HepG2 (cell line): Measurements from ENCODE around the gene UFL1. TPM values are rescaled to one million over a fixed set of nuclear protein-coding genes. Genes with fewer than 3 reads are reported as not detected.

Experiments used
- BCL3 ChIP-seq: sonication (generic); formaldehyde crosslinking; IDR thresholded peaks from 2 replicates; pipeline ENCODE4 v1.5.1; 2020; ENCODE audit warnings: mild to moderate bottlenecking, missing genetic modification reagents, moderate library complexity
- DR1 ChIP-seq: sonication (generic); formaldehyde crosslinking; IDR thresholded peaks from 2 replicates; pipeline ENCODE4 v1.8.0; 2021; ENCODE audit warnings: mild to moderate bottlenecking, missing genetic modification reagents, inconsistent platforms
- DRAP1 ChIP-seq: IDR thresholded peaks from 2 replicates; pipeline ENCODE4 v1.6.1; 2016; ENCODE audit warnings: missing genetic modification reagents, missing compliant biosample characterization
- GATA4 ChIP-seq: sonication (generic); IDR thresholded peaks from 2 replicates; pipeline ENCODE4 v1.6.1; 2016; ENCODE audit warnings: antibody characterized with exemption, low read depth, borderline replicate concordance
- GFI1 ChIP-seq: sonication (generic); formaldehyde crosslinking; IDR thresholded peaks from 2 replicates; pipeline ENCODE4 v1.5.0; 2020; ENCODE audit warnings: missing genetic modification reagents, mild to moderate bottlenecking, borderline replicate concordance
- GTF2F1 ChIP-seq: fragments of 150-350 bp; IDR thresholded peaks from 2 replicates; pipeline ENCODE4 v1.6.1; 2014; ENCODE audit warnings: low read length
- HCFC1 ChIP-seq: fragments of 150-350 bp; IDR thresholded peaks from 2 replicates; pipeline ENCODE4 v1.6.1; 2014; ENCODE audit warnings: low read depth, low read length
- HOXD1 ChIP-seq: sonication (generic); formaldehyde crosslinking; IDR thresholded peaks from 2 replicates; pipeline ENCODE4 v1.5.0; 2020; ENCODE audit warnings: missing genetic modification reagents
- KAT8 ChIP-seq: IDR thresholded peaks from 2 replicates; pipeline ENCODE4 v1.6.1; 2016; ENCODE audit warnings: missing genetic modification reagents, missing compliant biosample characterization
- KLF12 ChIP-seq: sonication (generic); formaldehyde crosslinking; IDR thresholded peaks from 2 replicates; pipeline ENCODE4 v1.4.0; 2020; ENCODE audit warnings: missing genetic modification reagents, borderline replicate concordance
- MAX ChIP-seq: IDR thresholded peaks from 2 replicates; pipeline ENCODE4 v1.6.1; 2012; ENCODE audit warnings: inconsistent platforms
- MED1 ChIP-seq: sonication (generic); formaldehyde crosslinking; IDR thresholded peaks from 2 replicates; pipeline ENCODE4 v1.4.0; 2020; ENCODE audit warnings: missing genetic modification reagents
- MTA1 ChIP-seq: sonication (generic); formaldehyde crosslinking; IDR thresholded peaks from 2 replicates; pipeline ENCODE4 v1.4.0; 2020; ENCODE audit warnings: missing genetic modification reagents, mild to moderate bottlenecking, borderline replicate concordance
- NONO ChIP-seq, 2 experiments: fragments of 450-650 bp in 1 of 2; sonication (generic) in 1 of 2; formaldehyde crosslinking in 1 of 2; IDR thresholded peaks in 1 of 2; conservative IDR thresholded peaks in 1 of 2; 2 replicates each; pipeline versions ENCODE4 v1.6.1 to v1.8.0; 2017 to 2022; ENCODE audit warnings: mild to moderate bottlenecking in 1 of 2, missing genetic modification reagents in 1 of 2, moderate library complexity in 1 of 2
- SKIL ChIP-seq: sonication (generic); formaldehyde crosslinking; IDR thresholded peaks from 2 replicates; pipeline ENCODE4 v1.8.0; 2022; ENCODE audit warnings: missing genetic modification reagents, mild to moderate bottlenecking, moderate library complexity, borderline replicate concordance
- SMC3 ChIP-seq: IDR thresholded peaks from 2 replicates; pipeline ENCODE4 v1.6.1; 2011; ENCODE audit warnings: low read length, improper control_type of control experiment
- SRSF1 ChIP-seq: fragments of 200-400 bp; formaldehyde crosslinking; optimal IDR thresholded peaks from 2 replicates; pipeline ENCODE3; 2017; ENCODE audit warnings: mild to moderate bottlenecking, low read depth, low read length, moderate library complexity
- STAT5B ChIP-seq: sonication (generic); formaldehyde crosslinking; IDR thresholded peaks from 2 replicates; pipeline ENCODE4 v1.4.0; 2020; ENCODE audit warnings: missing genetic modification reagents
- THYN1 ChIP-seq: sonication (generic); formaldehyde crosslinking; IDR thresholded peaks from 2 replicates; pipeline ENCODE4 v1.8.1; 2023; ENCODE audit warnings: low read depth, mild to moderate bottlenecking, moderate library complexity, missing genetic modification reagents, borderline replicate concordance
- YEATS4 ChIP-seq: sonication (generic); formaldehyde crosslinking; IDR thresholded peaks from 2 replicates; pipeline ENCODE4 v1.4.0; 2020; ENCODE audit warnings: missing genetic modification reagents, borderline replicate concordance
- ZFX ChIP-seq: sonication (generic); formaldehyde crosslinking; IDR thresholded peaks from 2 replicates; pipeline ENCODE4 v1.4.0; 2020; ENCODE audit warnings: mild to moderate bottlenecking, low read depth, missing genetic modification reagents, moderate library complexity
- ZKSCAN1 ChIP-seq: fragments of 150-350 bp; IDR thresholded peaks from 2 replicates; pipeline ENCODE4 v1.6.1; 2014; ENCODE audit warnings: low read length
- ZNF12 ChIP-seq: sonication (generic); formaldehyde crosslinking; IDR thresholded peaks from 2 replicates; pipeline ENCODE4 v1.5.0; 2020; ENCODE audit warnings: missing genetic modification reagents
- ZNF136 ChIP-seq: sonication (generic); formaldehyde crosslinking; IDR thresholded peaks from 2 replicates; pipeline ENCODE4 v1.8.1; 2022; ENCODE audit warnings: low read depth, mild to moderate bottlenecking, moderate library complexity, missing genetic modification reagents
- ZNF160 ChIP-seq: sonication (generic); formaldehyde crosslinking; IDR thresholded peaks from 2 replicates; pipeline ENCODE4 v1.8.0; 2022; ENCODE audit warnings: mild to moderate bottlenecking, inconsistent platforms, missing genetic modification reagents
- ZNF382 ChIP-seq: sonication (generic); formaldehyde crosslinking; IDR thresholded peaks from 2 replicates; pipeline ENCODE4 v1.5.0; 2020; ENCODE audit warnings: missing genetic modification reagents, mild to moderate bottlenecking, borderline replicate concordance
- ZNF567 ChIP-seq: sonication (generic); formaldehyde crosslinking; IDR thresholded peaks from 2 replicates; pipeline ENCODE4 v1.8.1; 2023; ENCODE audit warnings: mild to moderate bottlenecking, missing genetic modification reagents, borderline replicate concordance
- polyA plus RNA-seq, 8 experiments: library from polyadenylated mRNA; depleted of rRNA in 3 of 8; stranded (reverse) in 7 of 8; unstranded in 1 of 8; fragments of >200 nt; fragmentation: Illumina TruSeq in 4 of 8; extraction: Trizol in 4 of 8; gene quantifications; 2 replicates each; pipeline versions ENCODE4 v1.2.1 to v1.2.3, GENCODE V29; 2011 to 2016; ENCODE audit warnings: low read depth in 4 of 8, missing spikeins in 1 of 8, mixed read lengths in 1 of 8; ENCODE audit not compliant: insufficient read depth in 1 of 8
- total RNA-seq, 5 experiments: library from RNA; depleted of rRNA; stranded (reverse); fragments of >200 nt; fragmentation: Illumina TruSeq; extraction: Trizol; gene quantifications; 2 replicates each; pipeline ENCODE4 v1.2.3, GENCODE V29; 2016; ENCODE audit warnings: low read depth in 1 of 5

The UFL1 gene
- total and polyA plus RNA-seq, 2 of the 13 experiments (the other 11 are each of a cell fraction or from before 2014, with no cell fraction given) = 8.8 to 24.7 TPM

DNA sequence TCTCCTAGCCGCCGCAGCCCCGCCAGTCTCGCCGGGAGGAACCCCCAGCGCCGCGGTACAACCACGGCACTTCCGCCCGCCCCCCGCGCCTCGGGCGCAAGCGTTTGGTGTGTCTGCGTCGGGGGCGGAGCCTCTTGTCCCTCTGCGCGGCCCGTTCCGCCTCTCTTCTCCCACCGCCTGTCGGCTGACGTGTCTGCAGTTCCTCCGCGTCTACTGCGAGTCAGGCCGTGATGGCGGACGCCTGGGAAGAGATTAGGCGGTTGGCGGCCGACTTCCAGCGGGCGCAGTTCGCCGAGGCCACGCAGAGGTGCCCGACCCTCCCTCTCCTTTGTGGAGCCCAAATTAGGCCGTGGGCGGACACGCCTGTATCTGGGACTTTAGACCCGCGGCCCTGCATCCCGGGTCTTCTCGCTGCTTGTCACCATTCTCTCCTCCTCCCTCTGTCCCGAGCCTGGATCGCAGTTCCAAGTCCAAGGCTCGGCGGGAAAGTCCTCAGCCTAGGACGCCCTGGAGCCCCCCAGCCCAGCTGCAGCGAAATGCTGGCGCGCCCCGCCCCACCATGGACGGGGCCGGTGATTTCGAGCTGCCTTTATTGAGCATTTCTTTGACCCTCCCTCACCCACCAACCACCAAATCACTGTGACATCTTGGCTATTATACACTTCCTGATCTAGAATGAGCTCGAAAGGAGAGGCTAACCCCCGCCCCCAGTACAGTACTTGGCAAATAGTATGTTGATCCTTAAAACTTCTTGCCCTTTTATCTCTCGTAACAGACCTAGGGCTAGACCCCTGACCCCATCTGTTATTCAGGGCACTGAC lies at the start of gene UFL1 (continued):
- TF ChIP-seq SRSF1 (peak; percentile 92), SKIL (no peak), KAT8 (peak; percentile 88), DRAP1 (CRISPR knock-in tag) (peak; percentile 75), ZNF136 (0 out of 2 replicates have a peak, but pooled peaks have one; percentile 48), HCFC1 (0 out of 2 replicates have a peak, but pooled peaks have one; percentile 32), ZNF567 (no peak), BCL3 (CRISPR knock-in tag) (peak; percentile 96), STAT5B (CRISPR knock-in tag) (no peak), GTF2F1 (peak; percentile 78; the same call in 1 of the 2 replicates), ZNF12 (CRISPR knock-in tag) (peak; percentile 60), KLF12 (CRISPR knock-in tag) (peak; percentile 67), GATA4 (peak; percentile 84; the same call in 1 of the 2 replicates), ZNF160 (peak; percentile 91; the same call in 1 of the 2 replicates), ZNF382 (CRISPR knock-in tag) (no peak), YEATS4 (CRISPR knock-in tag) (peak; percentile 96), MAX (peak; percentile 77), MED1 (CRISPR knock-in tag) (peak; percentile 75), ZFX (peak; percentile 97), MTA1 (CRISPR knock-in tag) (peak; percentile 88), DR1 (CRISPR knock-in tag) (peak; percentile 60), HOXD1 (CRISPR knock-in tag) (peak; percentile 18; the same call in 1 of the 2 replicates), SMC3 (no peak), NONO (IDR thresholded peaks at IDR 0.05) (no peak), NONO (CRISPR knock-in tag; conservative IDR thresholded peaks at IDR 0.05) (peak; percentile 67), THYN1 (CRISPR knock-in tag) (0 out of 2 replicates have a peak, but pooled peaks have one; percentile 44), GFI1 (CRISPR knock-in tag) (peak; percentile 78; the same call in 1 of the 2 replicates), ZKSCAN1 (0 out of 2 replicates have a peak, but pooled peaks have one; percentile 33)
